ENCODE data around the gene SPARC.
A peak's percentile ranks its signal among the peaks of the same experiment; 100 is the strongest.
"Not testable (repeated sequence)": the region's sequence is repeated elsewhere in the genome, so short reads cannot be mapped to it uniquely, and the experiment has no call there.

SPARC gene

DNA sequence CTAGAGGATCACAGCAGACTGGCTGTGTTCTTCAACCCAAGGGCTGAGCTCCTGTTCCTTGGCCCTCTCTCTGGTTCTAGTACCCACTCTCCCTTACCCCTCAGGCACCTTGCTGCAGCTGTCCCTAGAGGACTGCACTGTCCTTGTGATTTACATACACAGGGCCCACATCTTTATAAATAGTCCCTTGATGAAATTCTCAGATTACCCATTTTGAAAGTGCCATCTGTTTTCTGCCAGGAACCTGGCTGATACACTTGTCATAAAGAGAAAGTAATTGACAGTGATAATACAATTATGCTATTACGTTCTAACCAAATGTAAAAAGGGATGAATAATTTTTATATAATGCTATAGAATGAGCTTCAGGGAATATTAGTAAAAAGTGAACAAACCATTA is 16.5 kb upstream of the SPARC start:
- TF ChIP-seq, protein P1, sequence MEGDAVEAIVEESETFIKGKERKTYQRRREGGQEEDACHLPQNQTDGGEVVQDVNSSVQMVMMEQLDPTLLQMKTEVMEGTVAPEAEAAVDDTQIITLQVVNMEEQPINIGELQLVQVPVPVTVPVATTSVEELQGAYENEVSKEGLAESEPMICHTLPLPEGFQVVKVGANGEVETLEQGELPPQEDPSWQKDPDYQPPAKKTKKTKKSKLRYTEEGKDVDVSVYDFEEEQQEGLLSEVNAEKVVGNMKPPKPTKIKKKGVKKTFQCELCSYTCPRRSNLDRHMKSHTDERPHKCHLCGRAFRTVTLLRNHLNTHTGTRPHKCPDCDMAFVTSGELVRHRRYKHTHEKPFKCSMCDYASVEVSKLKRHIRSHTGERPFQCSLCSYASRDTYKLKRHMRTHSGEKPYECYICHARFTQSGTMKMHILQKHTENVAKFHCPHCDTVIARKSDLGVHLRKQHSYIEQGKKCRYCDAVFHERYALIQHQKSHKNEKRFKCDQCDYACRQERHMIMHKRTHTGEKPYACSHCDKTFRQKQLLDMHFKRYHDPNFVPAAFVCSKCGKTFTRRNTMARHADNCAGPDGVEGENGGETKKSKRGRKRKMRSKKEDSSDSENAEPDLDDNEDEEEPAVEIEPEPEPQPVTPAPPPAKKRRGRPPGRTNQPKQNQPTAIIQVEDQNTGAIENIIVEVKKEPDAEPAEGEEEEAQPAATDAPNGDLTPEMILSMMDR (conservative IDR thresholded peaks at IDR 0.05; ENCODE audit: control insufficient read depth, insufficient read depth, low read depth, low read length), result no peak
- DNase-seq (ENCODE audit: low read depth), result no peak
- no peak overlapping the region for H3K4me3 ChIP-seq (ENCODE audit: control insufficient read depth, low read depth, low read length)

DNA sequence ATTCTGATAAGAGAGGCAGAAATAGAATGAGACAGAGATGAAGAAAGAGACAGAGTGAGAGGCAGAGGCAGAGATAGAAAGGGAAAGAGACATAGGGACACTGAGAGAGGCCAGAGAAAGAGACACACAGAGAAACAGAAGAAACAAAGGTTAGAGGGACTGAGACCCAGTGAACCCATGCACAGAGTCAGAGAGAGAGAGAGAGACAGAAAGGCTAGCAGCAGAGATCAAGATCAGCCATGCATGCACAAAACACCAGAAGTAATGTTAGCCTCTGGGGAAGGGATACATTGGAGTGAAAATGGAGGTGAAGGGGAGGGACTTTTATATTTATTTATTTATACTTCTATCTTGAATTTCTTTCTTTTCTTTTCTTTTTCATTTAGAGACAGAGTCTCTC is 14.1 kb upstream of the SPARC start:
- H3K4me3 ChIP-seq (ENCODE audit: control insufficient read depth, low read depth, low read length), result no peak overlapping the region
- DNase-seq (ENCODE audit: low read depth), result no peak
- TF ChIP-seq, protein P1 (conservative IDR thresholded peaks at IDR 0.05; ENCODE audit: control insufficient read depth, insufficient read depth, low read depth, low read length), result no peak

DNA sequence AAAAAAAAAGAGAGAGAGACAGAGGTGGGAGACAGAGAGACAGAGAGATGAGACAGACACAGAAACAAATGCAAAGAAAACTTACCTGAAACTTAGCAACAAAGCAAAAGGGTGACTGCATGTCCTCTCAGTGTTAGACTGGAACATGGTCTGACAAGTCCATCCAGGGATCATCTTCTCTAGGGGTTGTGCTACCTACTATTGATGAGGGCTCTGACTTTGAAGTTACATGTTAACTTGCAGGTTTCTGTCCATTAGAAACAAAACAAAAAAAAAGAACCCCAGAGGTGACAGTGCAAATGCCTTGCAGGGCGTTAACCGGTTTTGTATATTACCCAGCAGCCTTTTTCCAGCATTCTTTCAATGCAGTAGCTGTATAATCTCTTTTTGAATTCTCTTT is 13.6 kb upstream of the SPARC start:
- H3K4me3 ChIP-seq (ENCODE audit: control insufficient read depth, low read depth, low read length), result no peak overlapping the region
- TF ChIP-seq, protein P1 (conservative IDR thresholded peaks at IDR 0.05; ENCODE audit: control insufficient read depth, insufficient read depth, low read depth, low read length), result no peak
- DNase-seq (ENCODE audit: low read depth), result no peak

DNA sequence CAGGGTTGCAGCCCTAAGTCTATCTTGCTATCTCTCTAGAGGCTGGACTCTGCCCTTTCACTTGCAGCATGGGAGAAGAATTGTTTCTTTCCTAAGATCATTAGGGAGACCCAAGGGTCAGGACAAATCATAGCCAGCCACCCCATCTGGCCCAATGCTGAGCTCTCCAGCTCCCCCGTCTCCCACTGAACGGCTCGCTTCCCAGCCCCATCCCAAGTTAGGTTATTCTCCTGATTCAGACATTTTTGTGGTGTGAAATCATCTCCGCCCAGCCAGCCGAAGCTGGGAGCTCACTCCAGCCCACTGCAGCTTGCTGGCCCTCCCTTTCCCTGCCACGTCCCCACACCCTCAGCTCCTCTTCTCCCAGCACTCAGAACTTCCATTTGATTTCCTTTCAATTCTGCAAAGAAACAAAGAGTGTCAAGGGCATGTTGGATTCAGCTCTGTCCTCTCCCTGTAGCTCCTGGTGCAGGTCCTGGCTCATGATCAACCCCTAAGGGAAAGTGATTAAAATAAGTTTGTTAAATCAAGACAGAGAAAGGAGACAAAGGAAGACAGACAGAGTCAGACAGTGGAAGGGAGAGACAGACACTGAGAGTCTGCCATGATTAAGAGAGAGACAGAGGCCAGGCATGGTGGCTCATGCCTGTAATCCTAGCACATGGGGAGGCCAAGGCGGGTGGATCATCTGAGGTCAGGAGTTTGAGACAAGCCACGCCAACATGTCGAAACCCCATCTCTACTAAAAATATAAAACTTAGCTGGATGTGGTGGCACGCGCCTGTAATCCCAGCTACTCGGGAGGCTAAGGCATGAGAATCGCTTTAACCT is 12.6 kb upstream of the SPARC start:
- peak; percentile 99 for DNase-seq (ENCODE audit: low read depth)
- TF ChIP-seq, protein P1 (conservative IDR thresholded peaks at IDR 0.05; ENCODE audit: control insufficient read depth, insufficient read depth, low read depth, low read length), result no peak

DNA sequence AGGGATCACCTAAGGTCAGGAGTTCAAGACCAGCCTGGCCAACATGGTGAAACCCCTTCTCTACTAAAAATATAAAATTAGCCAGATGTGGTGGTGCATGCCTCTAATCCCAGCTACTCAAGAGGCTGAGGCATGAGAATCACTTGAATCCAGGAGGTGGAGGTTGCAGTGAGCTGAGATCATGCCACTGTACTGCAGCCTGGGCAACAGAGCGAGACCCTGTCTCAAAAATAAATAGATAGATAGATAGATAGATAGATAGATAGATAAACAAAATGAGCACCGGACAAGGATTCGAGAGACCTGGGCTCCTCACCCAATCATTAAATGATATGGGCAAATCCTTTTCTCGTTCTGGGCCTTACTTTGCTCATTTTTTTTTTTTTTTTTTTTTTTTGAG is 11.4 kb upstream of the SPARC start:
- not testable (repeated sequence) for DNase-seq (ENCODE audit: low read depth); H3K4me3 ChIP-seq (ENCODE audit: control insufficient read depth, low read depth, low read length)

More for the DNA sequence above, 12.6 kb upstream of the SPARC start:
- no peak overlapping the region for H3K4me3 ChIP-seq (ENCODE audit: control insufficient read depth, low read depth, low read length)

DNA sequence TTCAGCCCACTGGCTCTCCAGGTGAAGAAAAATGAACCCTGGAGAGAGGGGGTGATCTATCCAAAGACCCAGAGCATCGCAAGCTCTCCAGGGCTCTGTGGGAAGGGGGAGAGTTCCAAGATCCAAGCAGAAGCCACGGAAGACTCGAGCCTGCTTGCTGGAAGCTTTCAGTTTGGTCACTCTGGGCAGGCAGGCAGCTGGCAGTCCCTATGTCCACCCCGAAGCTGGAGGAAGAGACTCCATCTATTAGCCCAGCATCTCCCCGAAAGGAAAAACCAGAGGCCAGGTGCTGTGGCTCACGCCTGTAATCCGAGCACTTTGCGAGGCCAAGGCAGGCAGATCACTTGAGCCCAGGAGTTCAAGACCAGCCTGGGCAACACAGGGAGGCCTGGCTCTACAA is 10.7 kb upstream of the SPARC start:
- TF ChIP-seq, protein P1 (conservative IDR thresholded peaks at IDR 0.05; ENCODE audit: control insufficient read depth, insufficient read depth, low read depth, low read length), result no peak
- peak; percentile 36 for DNase-seq (ENCODE audit: low read depth)
- no peak overlapping the region for H3K4me3 ChIP-seq (ENCODE audit: control insufficient read depth, low read depth, low read length)

GRCh38 chr5:151696470-151697061 is 9.9 kb upstream of the SPARC start:
- TF ChIP-seq, protein P1 (conservative IDR thresholded peaks at IDR 0.05; ENCODE audit: control insufficient read depth, insufficient read depth, low read depth, low read length), result no peak
- DNase-seq (ENCODE audit: low read depth), result peak; percentile 100

More at GRCh38 chr5:151696470-151697061, 9.9 kb upstream of the SPARC start:
- peak overlapping the region; percentile 3 for H3K4me3 ChIP-seq (ENCODE audit: control insufficient read depth, low read depth, low read length)
